Mucosa of rectum (tissue), 2 donors: ENCODE data around the gene PPP2R5C.

Experiments
- H3K27ac ChIP-seq, 2 donors: one replicate each; pipeline ENCODE4 v1.7.0; 2013; ENCODE audit warnings: inconsistent platforms in 2 of 2, low read depth in 2 of 2, low read length in 2 of 2
- H3K27me3 ChIP-seq, 2 donors: one replicate each; pipeline ENCODE4 v1.7.0; 2013; ENCODE audit warnings: low read length in 2 of 2; ENCODE audit not compliant: control insufficient read depth in 2 of 2, insufficient read depth in 2 of 2
- H3K36me3 ChIP-seq, 2 donors: one replicate each; pipeline ENCODE4 v1.7.0; 2013; ENCODE audit warnings: low read length in 2 of 2; ENCODE audit not compliant: control insufficient read depth in 2 of 2, insufficient read depth in 2 of 2
- H3K4me1 ChIP-seq, 2 donors: one replicate each; pipeline ENCODE4 v1.7.0; 2013; ENCODE audit warnings: low read length in 2 of 2, mild to moderate bottlenecking in 1 of 2; ENCODE audit not compliant: control insufficient read depth in 2 of 2, insufficient read depth in 2 of 2
- H3K4me3 ChIP-seq, 2 donors: one replicate each; pipeline ENCODE4 v1.7.0; 2013; ENCODE audit warnings: low read length in 2 of 2
- H3K9ac ChIP-seq, 2 donors: one replicate each; pipeline ENCODE4 v1.7.0; 2013; ENCODE audit warnings: low read length in 2 of 2, low read depth in 1 of 2, mild to moderate bottlenecking in 1 of 2
- H3K9me3 ChIP-seq, 2 donors: one replicate each; pipeline ENCODE4 v1.7.0; 2013; ENCODE audit warnings: low read length in 2 of 2; ENCODE audit not compliant: control insufficient read depth in 2 of 2
- donor health status: healthy.
- donor health status: Normal muscosa, but diverticular disease.

PPP2R5C gene

GRCh38 chr14:101889366-101889765 lies 127.9 kb downstream of the PPP2R5C start:
- Histone ChIP-seq H3K36me3 (peaks cover 43 to 52% of the 10 kb centered on the region in 2 donors), H3K27me3 (no peaks in the 10 kb centered on the region), H3K27ac (no peak overlapping the region), H3K9me3 (no peaks in the 10 kb centered on the region), H3K4me3 (no peak overlapping the region), H3K4me1 (peaks cover 0 to 5% of the 10 kb centered on the region in 2 donors), H3K9ac (no peak overlapping the region)

- Histone ChIP-seq H3K36me3 (peaks cover 39 to 48% of the 10 kb centered on the region in 2 donors), H3K27ac (no peak overlapping the region), H3K27me3 (no peaks in the 10 kb centered on the region), H3K4me3 (no peak overlapping the region), H3K4me1 (peaks cover 0 to 8% of the 10 kb centered on the region in 2 donors), H3K9ac (no peak overlapping the region), H3K9me3 (no peaks in the 10 kb centered on the region)
These were observed 128.4 kb downstream of the PPP2R5C start for GRCh38 chr14:101889898-101890297.

- Histone ChIP-seq H3K27ac (no peak overlapping the region), H3K27me3 (no peaks in the 10 kb centered on the region), H3K9me3 (no peaks in the 10 kb centered on the region), H3K9ac (no peak overlapping the region), H3K36me3 (peaks cover 34 to 46% of the 10 kb centered on the region in 2 donors), H3K4me3 (no peak overlapping the region), H3K4me1 (peaks cover 0 to 13% of the 10 kb centered on the region in 2 donors)
These were observed 130.0 kb downstream of the PPP2R5C start for GRCh38 chr14:101891471-101891870.

- Histone ChIP-seq H3K36me3 (peaks cover 41 to 44% of the 10 kb centered on the region in 2 donors), H3K27me3 (no peaks in the 10 kb centered on the region), H3K9me3 (no peaks in the 10 kb centered on the region), H3K4me1 (peaks cover 0 to 13% of the 10 kb centered on the region in 2 donors), H3K27ac (no peak overlapping the region), H3K9ac (no peak overlapping the region), H3K4me3 (no peak overlapping the region)
These were observed 132.2 kb downstream of the PPP2R5C start for GRCh38 chr14:101893759-101894158.

- no peak overlapping the region for H3K9ac ChIP-seq
- no peak overlapping the region for H3K4me3 ChIP-seq
- no peaks in the 10 kb centered on the region for H3K9me3 ChIP-seq
- H3K4me1 ChIP-seq: peaks cover 0 to 13% of the 10 kb centered on the region in 2 donors
- no peaks in the 10 kb centered on the region for H3K27me3 ChIP-seq
- peaks cover 44% of the 10 kb centered on the region in 2 donors for H3K36me3 ChIP-seq
- H3K27ac ChIP-seq: no peak overlapping the region
These were observed 133.0 kb downstream of the PPP2R5C start for GRCh38 chr14:101894365-101895081.

GRCh38 chr14:101895256-101895655 lies 133.7 kb downstream of the PPP2R5C start:
- Histone ChIP-seq H3K27me3 (no peaks in the 10 kb centered on the region), H3K4me3 (no peak overlapping the region), H3K9ac (no peak overlapping the region), H3K27ac (no peak overlapping the region), H3K9me3 (no peaks in the 10 kb centered on the region), H3K36me3 (peaks cover 45 to 50% of the 10 kb centered on the region in 2 donors), H3K4me1 (peaks cover 0 to 13% of the 10 kb centered on the region in 2 donors)

- Histone ChIP-seq H3K9me3 (no peaks in the 10 kb centered on the region), H3K36me3 (peaks cover 55 to 62% of the 10 kb centered on the region in 2 donors), H3K4me3 (no peak overlapping the region), H3K27me3 (no peaks in the 10 kb centered on the region), H3K9ac (no peak overlapping the region), H3K4me1 (peaks cover 0 to 13% of the 10 kb centered on the region in 2 donors), H3K27ac (no peak overlapping the region)
These were observed 135.8 kb downstream of the PPP2R5C start for GRCh38 chr14:101897326-101897725.

- Histone ChIP-seq H3K36me3 (peaks cover 61 to 70% of the 10 kb centered on the region in 2 donors), H3K27me3 (no peaks in the 10 kb centered on the region), H3K4me3 (no peak overlapping the region), H3K9me3 (no peaks in the 10 kb centered on the region), H3K4me1 (peaks cover 0 to 13% of the 10 kb centered on the region in 2 donors), H3K27ac (no peak overlapping the region), H3K9ac (no peak overlapping the region)
These were observed 136.9 kb downstream of the PPP2R5C start for GRCh38 chr14:101898416-101898815.

- H3K27me3 ChIP-seq: no peaks in the 10 kb centered on the region
- H3K36me3 ChIP-seq: peaks cover 62 to 70% of the 10 kb centered on the region in 2 donors
- no peak overlapping the region for H3K27ac ChIP-seq
- no peak overlapping the region for H3K4me3 ChIP-seq
- H3K4me1 ChIP-seq: peaks cover 0 to 10% of the 10 kb centered on the region in 2 donors
- H3K9ac ChIP-seq: no peak overlapping the region
- H3K9me3 ChIP-seq: no peaks in the 10 kb centered on the region
These were observed 137.8 kb downstream of the PPP2R5C start for GRCh38 chr14:101899263-101899662.

GRCh38 chr14:101900253-101900652 lies 138.7 kb downstream of the PPP2R5C start:
- H3K27me3 ChIP-seq: no peaks in the 10 kb centered on the region
- peaks cover 64 to 74% of the 10 kb centered on the region in 2 donors for H3K36me3 ChIP-seq
- no peak overlapping the region for H3K4me3 ChIP-seq
- peaks cover 0 to 3% of the 10 kb centered on the region in 2 donors for H3K4me1 ChIP-seq
- H3K9ac ChIP-seq: no peak overlapping the region
- H3K27ac ChIP-seq: no peak overlapping the region
- no peaks in the 10 kb centered on the region for H3K9me3 ChIP-seq
